Stimulated activated naive B cell treated with anti-CD40 and anti-IgM and Interleukin-4, amounts not matched to agents 10 μg/mL and 1 μg/mL and 100 μg/mL, for 72 hours (primary cell): ENCODE results near the gene RPL38.

Experiments used
- ATAC-seq, 2 donors: fragments of 150-1000 bp; cut with Tn5 transposase; replicated peaks; 2 replicates each; pipeline ENCODE4 v1.10.0; 2021; ENCODE audit warnings: moderate library complexity in 1 of 2
- DNase-seq: peaks from one replicate; pipeline ENCODE4 v3.0.0; 2021
- H3K27ac Mint-ChIP-seq: one replicate; pipeline ENCODE4 v1.8.0; 2022; ENCODE audit warnings: mild to moderate bottlenecking, mixed read lengths
- H3K27me3 Mint-ChIP-seq, 2 donors: one replicate each; pipeline ENCODE4 v1.8.0; 2022; ENCODE audit warnings: mixed read lengths in 2 of 2
- H3K36me3 Mint-ChIP-seq, 2 donors: one replicate each; pipeline ENCODE4 v1.8.0; 2022; ENCODE audit warnings: mixed read lengths in 2 of 2, mild to moderate bottlenecking in 1 of 2
- H3K4me1 Mint-ChIP-seq, 2 donors: one replicate each; pipeline ENCODE4 v1.8.0; 2022; ENCODE audit warnings: mixed read lengths in 2 of 2, mild to moderate bottlenecking in 1 of 2
- H3K4me3 Mint-ChIP-seq, 2 donors: one replicate each; pipeline ENCODE4 v1.8.0; 2022; ENCODE audit warnings: mild to moderate bottlenecking in 2 of 2, mixed read lengths in 2 of 2, moderate library complexity in 1 of 2
- H3K9me3 Mint-ChIP-seq, 2 donors: one replicate each; pipeline ENCODE4 v1.8.0; 2022; ENCODE audit warnings: mixed read lengths in 2 of 2, mild to moderate bottlenecking in 1 of 2

RPL38 gene

GRCh38 chr17:74250324-74250995, 47.0 kb downstream of the RPL38 start:
- Mint-ChIP-seq H3K27ac (no peak overlapping the region), H3K4me1 (no peaks in the 10 kb centered on the region)
- ATAC-seq: no peak

DNA sequence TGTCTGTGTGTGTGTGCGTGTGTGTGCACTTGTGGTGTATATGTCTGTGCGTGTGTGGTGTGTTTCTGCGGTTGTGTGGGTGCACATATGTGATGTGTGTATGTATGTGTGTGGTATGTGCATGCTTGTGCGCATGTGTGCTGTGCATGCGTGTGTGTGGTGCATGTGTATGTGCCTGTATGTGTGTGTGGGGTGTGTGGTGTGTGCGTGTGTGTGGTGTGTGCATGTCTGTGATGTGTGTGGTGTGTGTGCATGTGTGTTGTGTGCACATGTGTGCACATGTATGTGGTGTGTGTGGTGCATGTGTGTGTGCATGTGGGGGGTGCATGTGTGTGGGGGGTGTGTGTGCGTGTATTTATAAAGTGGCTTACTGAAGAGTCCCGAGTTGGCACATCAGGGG, 47.6 kb downstream of the RPL38 start:
- Mint-ChIP-seq H3K4me1 (no peaks in the 10 kb centered on the region), H3K27me3 (no peaks in the 10 kb centered on the region), H3K4me3 (no peak overlapping the region), H3K36me3 (peaks cover 13 to 32% of the 10 kb centered on the region in 2 donors), H3K9me3 (no peaks in the 10 kb centered on the region), H3K27ac (no peak overlapping the region)
- DNase-seq (no peak), ATAC-seq (no peak)

More at GRCh38 chr17:74250324-74250995, 47.0 kb downstream of the RPL38 start:
- DNase-seq: no peak
- Mint-ChIP-seq H3K9me3 (no peaks in the 10 kb centered on the region), H3K27me3 (no peaks in the 10 kb centered on the region), H3K36me3 (peaks cover 13 to 36% of the 10 kb centered on the region in 2 donors), H3K4me3 (no peak overlapping the region)

DNA sequence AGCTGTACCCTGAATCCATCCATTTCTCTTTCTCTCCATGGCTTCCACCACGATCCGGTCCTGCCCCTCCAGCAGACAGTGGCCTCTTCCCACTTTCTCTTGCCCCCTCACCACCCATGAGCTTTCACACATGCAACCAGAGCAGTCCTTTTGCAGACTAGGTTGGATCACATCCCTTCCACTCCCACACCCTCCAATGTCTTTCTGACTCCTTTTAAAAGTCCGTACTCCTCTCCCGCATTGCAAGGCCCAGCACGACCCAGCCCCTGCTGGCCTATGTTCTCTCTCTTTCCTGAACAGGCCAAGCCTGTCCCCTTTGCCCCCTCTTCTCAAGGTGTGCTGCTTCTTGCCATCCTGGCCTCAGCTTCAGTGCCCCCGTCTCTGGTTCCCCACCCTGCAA, 48.1 kb downstream of the RPL38 start:
- no peaks in the 10 kb centered on the region for H3K27me3 Mint-ChIP-seq
- no peaks in the 10 kb centered on the region for H3K4me1 Mint-ChIP-seq
- no peak overlapping the region for H3K4me3 Mint-ChIP-seq
- DNase-seq: no peak
- peaks cover 12 to 27% of the 10 kb centered on the region in 2 donors for H3K36me3 Mint-ChIP-seq
- H3K27ac Mint-ChIP-seq: no peak overlapping the region
- H3K9me3 Mint-ChIP-seq: no peaks in the 10 kb centered on the region
- no peak for ATAC-seq

DNA sequence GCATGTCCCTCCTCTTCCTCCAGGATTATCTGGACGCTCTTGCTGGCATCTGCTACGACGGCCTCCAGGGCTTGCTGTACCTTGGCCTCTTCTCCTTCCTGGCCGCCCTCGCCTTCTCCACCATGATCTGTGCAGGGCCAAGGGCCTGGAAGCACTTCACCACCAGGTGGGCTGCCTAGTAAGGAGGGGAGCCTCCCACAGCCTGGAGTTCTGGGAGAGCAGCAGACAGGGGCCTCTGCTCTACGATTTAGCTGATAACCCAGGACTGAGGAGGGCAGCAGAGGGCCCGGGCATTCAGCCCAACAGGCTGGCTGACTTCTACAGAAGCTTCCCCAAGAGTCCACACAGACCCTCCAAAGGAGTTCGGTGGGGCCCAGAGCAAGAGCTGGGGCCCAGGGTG, 48.7 kb downstream of the RPL38 start:
- Mint-ChIP-seq H3K27ac (no peak overlapping the region), H3K4me1 (no peaks in the 10 kb centered on the region), H3K36me3 (peaks cover 10 to 22% of the 10 kb centered on the region in 2 donors), H3K27me3 (no peaks in the 10 kb centered on the region), H3K4me3 (no peak overlapping the region), H3K9me3 (no peaks in the 10 kb centered on the region)
- ATAC-seq (no peak), DNase-seq (no peak)

GRCh38 chr17:74253036-74253435, 49.6 kb downstream of the RPL38 start:
- peaks cover 10 to 18% of the 10 kb centered on the region in 2 donors for H3K36me3 Mint-ChIP-seq
- ATAC-seq (no peak), DNase-seq (no peak)
- no peak overlapping the region for H3K4me3 Mint-ChIP-seq
- H3K27me3 Mint-ChIP-seq: no peaks in the 10 kb centered on the region
- no peak overlapping the region for H3K27ac Mint-ChIP-seq
- H3K9me3 Mint-ChIP-seq: no peaks in the 10 kb centered on the region
- no peaks in the 10 kb centered on the region for H3K4me1 Mint-ChIP-seq

DNA sequence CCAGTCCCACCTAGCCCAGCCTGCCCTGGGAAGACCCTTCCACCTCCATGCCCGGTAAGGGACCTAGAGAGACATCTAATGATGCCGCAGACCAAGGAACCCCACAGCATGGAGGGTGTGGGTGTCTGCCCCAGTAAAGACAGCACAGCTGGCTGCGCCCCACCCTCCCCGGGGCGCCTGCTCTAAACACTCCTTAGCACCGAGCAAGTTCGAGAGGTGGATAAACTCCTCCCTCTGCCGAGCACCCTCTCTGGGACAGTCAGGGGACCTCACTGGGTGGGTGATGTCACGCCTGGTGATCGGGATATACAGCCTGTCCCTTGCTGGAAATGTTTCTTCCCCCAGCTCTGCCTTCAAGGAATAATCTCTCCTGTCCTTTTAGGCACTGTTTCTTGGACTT, 53.8 kb downstream of the RPL38 start:
- Mint-ChIP-seq H3K4me3 (no peak overlapping the region), H3K27ac (peak overlapping the region; percentile 67), H3K4me1 (peaks cover 0 to 4% of the 10 kb centered on the region in 2 donors), H3K9me3 (no peaks in the 10 kb centered on the region), H3K27me3 (no peaks in the 10 kb centered on the region), H3K36me3 (peaks cover 8 to 29% of the 10 kb centered on the region in 2 donors)
- ATAC-seq: no peak
- DNase-seq: no peak

GRCh38 chr17:74259667-74260524, 56.4 kb downstream of the RPL38 start:
- Mint-ChIP-seq H3K4me1 (peaks cover 7 to 8% of the 10 kb centered on the region in 2 donors), H3K27me3 (no peaks in the 10 kb centered on the region), H3K4me3 (no peak overlapping the region), H3K27ac (no peak overlapping the region), H3K9me3 (no peaks in the 10 kb centered on the region), H3K36me3 (peaks cover 0 to 19% of the 10 kb centered on the region in 2 donors)
- DNase-seq (no peak), ATAC-seq (no peak)
